GM23248 (cell line): ENCODE measurements around the gene PHLDB1.

Experiments
- EZH2 ChIP-seq: fragments of 200-600 bp; sonication (generic); IDR thresholded peaks from 2 replicates; pipeline ENCODE4 v1.6.1; 2018; ENCODE audit warnings: antibody characterized with exemption, mild to moderate bottlenecking; ENCODE audit not compliant: insufficient read depth, poor library complexity, severe bottlenecking
- EZH2phosphoT487 ChIP-seq: fragments of 200-600 bp; sonication (generic); IDR thresholded peaks from 2 replicates; pipeline ENCODE4 v1.6.1; 2018; ENCODE audit warnings: antibody characterized with exemption, moderate library complexity, mild to moderate bottlenecking, low read depth; ENCODE audit not compliant: insufficient read depth

GRCh38 chr11:118694771-118695170, 87.4 kb downstream of the PHLDB1 start:
- no peak for TF ChIP-seq EZH2
- TF ChIP-seq EZH2phosphoT487 = no peak
